ENCODE results near the gene BOD1. TPM values are rescaled to one million over a fixed set of nuclear protein-coding genes. Genes with fewer than 3 reads are reported as not detected.

The BOD1 gene
- total and polyA plus RNA-seq, 10 of the 15 experiments (the other 5 are each of a cell fraction or from before 2014, with no cell fraction given) = 14.1 to 35.8 (median 29.6) TPM

GRCh38 chr5:173626505-173626820 is 10.0 kb upstream of the BOD1 start:
- Histone ChIP-seq H3K79me2 (ENCODE audit: control insufficient read depth, insufficient read depth, low read length) (no peaks in the 10 kb centered on the region), H3K4me1 (ENCODE audit: control insufficient read depth, insufficient read depth, low read length) (peaks cover 9% of the 10 kb centered on the region), H3K4me3 (no peak overlapping the region), H3K27me3 (replicated peaks in 1 of 2; ENCODE audit: control insufficient read depth in 2 of 2, insufficient read depth in 2 of 2, low read length in 1 of 2) (no peaks in the 10 kb centered on the region), H3K4me2 (ENCODE audit: control insufficient read depth, insufficient read depth) (no peak overlapping the region), H2AFZ (ENCODE audit: control insufficient read depth, low read depth, low read length) (no peak overlapping the region; the same call in none of the 2 replicates), H3K9me3 (replicated peaks; ENCODE audit: control insufficient read depth, insufficient read depth, low read length) (no peaks in the 10 kb centered on the region), H3K9ac (ENCODE audit: control insufficient read depth, insufficient read depth, low read length) (no peak overlapping the region), H3K36me3 (ENCODE audit: control insufficient read depth in 2 of 2, insufficient read depth in 2 of 2, low read length in 1 of 2) (no peaks in the 10 kb centered on the region), H3K27ac (ENCODE audit: control insufficient read depth, insufficient read depth) (no peak overlapping the region), H4K20me1 (ENCODE audit: control insufficient read depth, insufficient read depth) (no peaks in the 10 kb centered on the region)
- POLR2A ChIA-PET = interaction anchor here (0.9 to 1.1 kb wide), 2 partner anchors 247 to 261 kb away, joined by 3 to 4 read pairs; partner anchors contain the start of gene CPEB4
- CTCF ChIA-PET = interaction anchor here (0.6 to 17.1 kb wide), 13 partner anchors 7 to 410 kb away, joined by 3 to 267 read pairs (median 3); partner anchors contain the start of gene BOD1
- SMC1A ChIA-PET (ENCODE audit: uncharacterized antibody, unreplicated experiment) = interaction anchor here (0.7 to 17.2 kb wide), 20 partner anchors 9 to 345 kb away, joined by 3 to 199 read pairs (median 3); no protein-coding TSS in a partner anchor
- 91% methylated on average over 3 of the region's 3 CpGs for WGBS (ENCODE audit: insufficient coverage, insufficient replicate concordance, low lambda C conversion rate, missing lambda C conversion rate)
- BruUV-seq (replicated peaks) = no TSS peak
- RAD21 ChIA-PET (ENCODE audit: unreplicated experiment) = interaction anchor here (0.8 to 5.3 kb wide), 11 partner anchors 9 to 346 kb away, joined by 3 to 50 read pairs (median 4); no protein-coding TSS in a partner anchor
- ATAC-seq (no peak), DNase-seq (ENCODE audit: low read depth, low spot score) (no peak), FAIRE-seq (no peak)
- TF ChIP-seq SRF (IDR thresholded peaks at IDR 0.05; ENCODE audit: low read depth in 2 of 2, low read length in 2 of 2) (no peak), SUPT20H (IDR thresholded peaks at IDR 0.05; ENCODE audit: borderline replicate concordance, control insufficient read depth, low read depth, low read length) (no peak), CEBPB (IDR thresholded peaks at IDR 0.05; ENCODE audit: borderline replicate concordance in 1 of 2, low read depth in 2 of 2, low read length in 2 of 2) (no peak), FOXK2 (IDR thresholded peaks at IDR 0.05) (no peak), ASH2L (IDR thresholded peaks at IDR 0.05; ENCODE audit: borderline replicate concordance, low read depth) (no peak), KDM1A (IDR thresholded peaks at IDR 0.05; ENCODE audit: borderline replicate concordance) (no peak), TARDBP (IDR thresholded peaks at IDR 0.05; ENCODE audit: borderline replicate concordance) (no peak), MTA2 (IDR thresholded peaks at IDR 0.05; ENCODE audit: low read depth) (no peak), POLR2AphosphoS5 (IDR thresholded peaks at IDR 0.05; ENCODE audit: low read length) (no peak), SMC3 (IDR thresholded peaks at IDR 0.05; ENCODE audit: borderline replicate concordance, low read length) (no peak), SMAD1 (IDR thresholded peaks at IDR 0.05; ENCODE audit: low read depth, partially characterized antibody) (no peak), MTA3 (IDR thresholded peaks at IDR 0.05; ENCODE audit: borderline replicate concordance, low read length) (no peak), CREB1 (IDR thresholded peaks at IDR 0.05; ENCODE audit: low read depth) (no peak), PAX8 (IDR thresholded peaks at IDR 0.05) (no peak), USF2 (IDR thresholded peaks at IDR 0.05; ENCODE audit: borderline replicate concordance, low read depth, low read length) (no peak), ZNF24 (IDR thresholded peaks at IDR 0.05) (no peak), NFIC (IDR thresholded peaks at IDR 0.05; ENCODE audit: low read depth, low read length) (no peak), BMI1 (IDR thresholded peaks at IDR 0.05; ENCODE audit: borderline replicate concordance) (no peak), DPF2 (IDR thresholded peaks at IDR 0.05) (no peak)
- TF ChIP-seq, protein P1, sequence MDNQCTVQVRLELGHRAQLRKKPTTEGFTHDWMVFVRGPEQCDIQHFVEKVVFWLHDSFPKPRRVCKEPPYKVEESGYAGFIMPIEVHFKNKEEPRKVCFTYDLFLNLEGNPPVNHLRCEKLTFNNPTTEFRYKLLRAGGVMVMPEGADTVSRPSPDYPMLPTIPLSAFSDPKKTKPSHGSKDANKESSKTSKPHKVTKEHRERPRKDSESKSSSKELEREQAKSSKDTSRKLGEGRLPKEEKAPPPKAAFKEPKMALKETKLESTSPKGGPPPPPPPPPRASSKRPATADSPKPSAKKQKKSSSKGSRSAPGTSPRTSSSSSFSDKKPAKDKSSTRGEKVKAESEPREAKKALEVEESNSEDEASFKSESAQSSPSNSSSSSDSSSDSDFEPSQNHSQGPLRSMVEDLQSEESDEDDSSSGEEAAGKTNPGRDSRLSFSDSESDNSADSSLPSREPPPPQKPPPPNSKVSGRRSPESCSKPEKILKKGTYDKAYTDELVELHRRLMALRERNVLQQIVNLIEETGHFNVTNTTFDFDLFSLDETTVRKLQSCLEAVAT (IDR thresholded peaks at IDR 0.05) = no peak
- in situ Hi-C loops (cut with MboI) = no loop called here
- intact Hi-C loops (cut with micrococcal nuclease; ENCODE audit: unreplicated experiment) = no loop called here

Measured in GM12878 (cell line).